ENCODE results near the gene RAB32. TPM values are rescaled to one million over a fixed set of nuclear protein-coding genes. Genes with fewer than 3 reads are reported as not detected.
"Not testable (repeated sequence)": the region's sequence is repeated elsewhere in the genome, so short reads cannot be mapped to it uniquely, and the experiment has no call there.

RAB32 gene
- total RNA-seq, 2 donors from 2014 or later, result 34.5 to 42.4 TPM

DNA sequence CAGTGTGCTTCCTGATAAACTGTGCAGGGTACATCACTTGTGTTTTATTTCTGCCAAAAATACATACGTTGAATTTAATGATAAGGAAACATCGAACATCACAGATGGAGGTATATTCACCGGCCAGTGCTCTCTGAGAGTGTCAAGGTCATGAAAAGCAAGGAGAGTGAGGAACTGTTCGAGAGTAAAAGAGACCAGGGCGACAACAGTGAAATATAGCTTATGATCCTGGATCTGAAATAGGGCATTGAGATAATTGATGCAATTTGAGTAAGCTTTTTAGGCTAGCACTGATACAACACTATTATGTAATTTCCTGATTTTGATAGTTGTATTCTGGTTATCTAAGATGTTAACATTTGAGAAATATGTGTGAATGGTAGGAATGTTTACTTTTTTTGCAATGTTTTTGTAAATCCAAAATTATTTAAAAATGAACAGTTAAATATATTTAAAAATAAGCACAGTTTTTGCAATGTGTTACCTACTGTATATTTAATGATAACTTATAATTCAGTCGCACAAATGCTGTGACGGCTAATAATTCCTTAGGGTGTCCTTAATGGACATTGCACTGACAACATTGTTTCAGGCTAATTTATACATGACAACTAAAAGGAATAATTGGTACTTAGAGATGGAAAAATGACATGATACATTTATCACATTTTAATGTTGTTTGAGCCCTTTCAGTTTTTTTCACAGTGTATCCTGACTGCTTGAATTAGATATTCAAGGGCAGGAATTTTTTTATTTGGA, 9.9 kb downstream of the RAB32 start:
- H3K4me1 ChIP-seq (ENCODE audit: control insufficient read depth in 1 of 2, low read depth in 2 of 2), result peaks cover 5 to 22% of the 10 kb centered on the region in 2 donors
- no peaks in the 10 kb centered on the region for H3K9me3 ChIP-seq
- H3K27me3 ChIP-seq (replicated peaks; ENCODE audit: insufficient read depth), result no peaks in the 10 kb centered on the region
- no peak overlapping the region for H3K4me3 ChIP-seq
- ATAC-seq (ENCODE audit: insufficient number of reproducible peaks, low FRiP score, low read depth) (no peak), DNase-seq (ENCODE audit: low spot score) (no peak)
- TF ChIP-seq, protein P1, sequence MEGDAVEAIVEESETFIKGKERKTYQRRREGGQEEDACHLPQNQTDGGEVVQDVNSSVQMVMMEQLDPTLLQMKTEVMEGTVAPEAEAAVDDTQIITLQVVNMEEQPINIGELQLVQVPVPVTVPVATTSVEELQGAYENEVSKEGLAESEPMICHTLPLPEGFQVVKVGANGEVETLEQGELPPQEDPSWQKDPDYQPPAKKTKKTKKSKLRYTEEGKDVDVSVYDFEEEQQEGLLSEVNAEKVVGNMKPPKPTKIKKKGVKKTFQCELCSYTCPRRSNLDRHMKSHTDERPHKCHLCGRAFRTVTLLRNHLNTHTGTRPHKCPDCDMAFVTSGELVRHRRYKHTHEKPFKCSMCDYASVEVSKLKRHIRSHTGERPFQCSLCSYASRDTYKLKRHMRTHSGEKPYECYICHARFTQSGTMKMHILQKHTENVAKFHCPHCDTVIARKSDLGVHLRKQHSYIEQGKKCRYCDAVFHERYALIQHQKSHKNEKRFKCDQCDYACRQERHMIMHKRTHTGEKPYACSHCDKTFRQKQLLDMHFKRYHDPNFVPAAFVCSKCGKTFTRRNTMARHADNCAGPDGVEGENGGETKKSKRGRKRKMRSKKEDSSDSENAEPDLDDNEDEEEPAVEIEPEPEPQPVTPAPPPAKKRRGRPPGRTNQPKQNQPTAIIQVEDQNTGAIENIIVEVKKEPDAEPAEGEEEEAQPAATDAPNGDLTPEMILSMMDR (IDR thresholded peaks at IDR 0.05), result no peak
- H3K36me3 ChIP-seq, result peaks cover 20% of the 10 kb centered on the region
- H3K27ac ChIP-seq, result no peak overlapping the region

DNA sequence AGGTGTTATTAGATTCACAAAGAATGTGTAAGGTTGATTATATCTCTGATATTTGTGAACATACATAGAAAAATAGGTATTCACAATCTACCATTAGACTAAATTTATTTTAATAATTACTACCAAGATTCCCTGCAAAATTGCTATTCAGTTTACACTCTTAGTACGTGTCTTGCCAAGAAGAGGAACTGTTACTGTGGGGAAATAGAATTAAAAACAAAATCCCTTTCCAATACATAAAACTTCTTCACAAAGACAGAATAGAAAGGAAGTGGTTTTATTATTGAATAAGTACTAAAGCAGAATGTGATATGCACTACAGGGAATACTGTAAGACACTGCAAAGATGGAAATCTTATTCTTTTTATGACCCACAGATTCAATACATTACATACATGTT, 17.0 kb downstream of the RAB32 start:
- TF ChIP-seq, protein P1 (IDR thresholded peaks at IDR 0.05), result no peak
- Histone ChIP-seq H3K4me3 (no peak overlapping the region), H3K36me3 (peaks cover 2% of the 10 kb centered on the region), H3K27me3 (replicated peaks; ENCODE audit: insufficient read depth) (no peaks in the 10 kb centered on the region), H3K27ac (no peak overlapping the region), H3K9me3 (no peaks in the 10 kb centered on the region), H3K4me1 (ENCODE audit: control insufficient read depth in 1 of 2, low read depth in 2 of 2) (no peaks in the 10 kb centered on the region)
- ATAC-seq (ENCODE audit: insufficient number of reproducible peaks, low FRiP score, low read depth), result no peak
- DNase-seq (ENCODE audit: low spot score), result no peak

DNA sequence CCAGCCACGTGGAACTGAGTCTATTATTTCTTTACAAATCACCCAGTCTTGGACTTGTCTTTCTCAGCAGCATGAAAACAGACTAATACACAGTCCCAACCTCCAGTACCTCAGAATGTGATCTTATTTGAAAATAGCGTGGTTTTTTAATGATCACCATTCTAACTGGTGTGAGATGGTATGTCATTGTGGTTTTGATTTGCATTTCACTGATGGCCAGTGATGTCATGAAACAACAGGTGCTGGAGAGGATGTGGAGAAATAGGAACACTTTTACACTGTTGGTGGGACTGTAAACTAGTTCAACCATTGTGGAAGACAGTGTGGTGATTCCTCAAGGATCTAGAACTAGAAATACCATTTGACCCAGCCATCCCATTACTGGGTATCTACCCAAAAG, 23.0 kb downstream of the RAB32 start:
- not testable (repeated sequence) for H3K4me1 ChIP-seq (ENCODE audit: control insufficient read depth in 1 of 2, low read depth in 2 of 2); H3K36me3 ChIP-seq; H3K9me3 ChIP-seq; H3K27me3 ChIP-seq (replicated peaks; ENCODE audit: insufficient read depth); H3K4me3 ChIP-seq; H3K27ac ChIP-seq; DNase-seq (ENCODE audit: low spot score); ATAC-seq (ENCODE audit: insufficient number of reproducible peaks, low FRiP score, low read depth)

DNA sequence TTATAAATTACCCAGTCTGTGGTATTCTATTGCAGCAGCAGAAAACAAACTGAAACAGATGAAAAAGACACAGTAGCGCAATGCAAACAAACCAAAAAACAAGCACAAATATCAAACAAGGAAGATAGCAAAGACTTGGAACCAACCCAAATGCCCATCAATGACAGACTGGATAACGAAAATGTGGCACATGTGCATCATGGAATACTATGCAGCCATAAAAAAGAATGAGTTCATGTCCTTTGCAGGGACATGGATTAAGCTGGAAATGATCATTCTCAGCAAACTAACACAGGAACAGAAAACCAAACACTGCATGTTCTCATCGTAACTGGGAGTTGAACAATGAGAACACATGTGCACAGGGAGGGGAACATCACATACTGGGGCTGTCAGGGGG, 25.0 kb downstream of the RAB32 start:
- not testable (repeated sequence) for H3K27ac ChIP-seq; H3K4me3 ChIP-seq; H3K9me3 ChIP-seq; DNase-seq (ENCODE audit: low spot score); ATAC-seq (ENCODE audit: insufficient number of reproducible peaks, low FRiP score, low read depth); H3K4me1 ChIP-seq (ENCODE audit: control insufficient read depth in 1 of 2, low read depth in 2 of 2); H3K36me3 ChIP-seq; H3K27me3 ChIP-seq (replicated peaks; ENCODE audit: insufficient read depth)

DNA sequence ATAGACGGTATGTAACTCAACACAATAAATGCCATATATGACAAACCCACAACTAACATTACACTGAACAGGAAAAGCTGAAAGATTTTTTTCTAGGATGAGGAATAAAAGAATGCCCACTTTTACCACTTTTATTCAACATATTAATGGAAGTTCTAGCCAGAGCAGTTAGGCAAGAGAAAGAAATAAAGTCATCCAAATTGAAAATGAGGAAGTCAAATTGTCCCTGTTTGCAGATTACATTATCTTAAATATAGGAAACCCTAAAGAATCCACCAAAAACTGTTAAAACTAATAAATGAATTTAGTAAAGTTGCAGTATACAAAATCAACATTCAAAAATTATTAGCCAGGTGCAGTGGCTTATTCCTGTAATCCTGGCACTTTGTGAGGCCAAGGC, 30.6 kb downstream of the RAB32 start:
- ATAC-seq (ENCODE audit: insufficient number of reproducible peaks, low FRiP score, low read depth) (no peak), DNase-seq (ENCODE audit: low spot score) (no peak)
- no peaks in the 10 kb centered on the region for H3K36me3 ChIP-seq
- TF ChIP-seq, protein P1 (IDR thresholded peaks at IDR 0.05), result no peak
- H3K4me1 ChIP-seq (ENCODE audit: control insufficient read depth in 1 of 2, low read depth in 2 of 2), result no peaks in the 10 kb centered on the region
- H3K9me3 ChIP-seq, result no peaks in the 10 kb centered on the region
- H3K4me3 ChIP-seq, result no peak overlapping the region
- no peak overlapping the region for H3K27ac ChIP-seq
- H3K27me3 ChIP-seq (replicated peaks; ENCODE audit: insufficient read depth), result no peaks in the 10 kb centered on the region

DNA sequence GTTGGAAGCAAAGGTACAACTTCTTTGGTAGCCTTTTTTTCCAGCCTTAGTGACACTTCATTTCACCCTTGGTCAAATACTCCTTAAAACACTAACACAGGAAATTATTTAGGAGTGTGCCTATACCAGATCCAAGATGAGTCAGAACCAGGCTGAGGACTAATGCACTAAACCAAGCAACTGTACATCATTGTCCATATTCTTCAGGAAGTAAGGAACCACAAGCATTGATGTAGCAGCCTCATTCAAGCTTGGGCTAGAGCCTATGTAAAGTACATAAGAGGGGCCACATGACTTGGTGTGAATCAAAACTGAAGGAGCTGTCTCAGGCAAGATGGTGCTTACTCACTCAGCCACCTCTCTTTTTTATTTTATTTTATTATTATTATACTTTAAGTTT, 34.4 kb downstream of the RAB32 start:
- no peak overlapping the region for H3K4me3 ChIP-seq
- H3K36me3 ChIP-seq, result no peaks in the 10 kb centered on the region
- TF ChIP-seq, protein P1 (IDR thresholded peaks at IDR 0.05), result no peak
- no peak for DNase-seq (ENCODE audit: low spot score)
- no peak for ATAC-seq (ENCODE audit: insufficient number of reproducible peaks, low FRiP score, low read depth)
- H3K4me1 ChIP-seq (ENCODE audit: control insufficient read depth in 1 of 2, low read depth in 2 of 2), result no peaks in the 10 kb centered on the region
- no peaks in the 10 kb centered on the region for H3K27me3 ChIP-seq (replicated peaks; ENCODE audit: insufficient read depth)
- H3K27ac ChIP-seq, result no peak overlapping the region
- no peaks in the 10 kb centered on the region for H3K9me3 ChIP-seq

All from thoracic aorta (tissue), 2 donors.